HepG2 (cell line): ENCODE data around the gene BMP2K. TPM values are rescaled to one million over a fixed set of nuclear protein-coding genes. Genes with fewer than 3 reads are reported as not detected.

Source experiments
- ATAC-seq: fragments of 200-7000 bp; cut with Tn5 transposase; 3 replicates; pipeline ENCODE4 v1.9.1; 2020; ENCODE audit warnings: mild to moderate bottlenecking, moderate library complexity
- BruUV-seq: library from RNA; stranded (reverse); fragments of 400-500 nt; replicated peaks from 2 replicates; lab custom pipeline; 2021; lab: Mats Ljungman, UMichigan
- CTCF ChIA-PET: fragments of 300-600 bp; formaldehyde crosslinking; extraction: SDS; loops from one replicate; lab custom pipeline; 2021; ENCODE audit warnings: low total read pairs, inconsistent platforms, low intra/inter-chr PET ratio; lab: Yijun Ruan, JAX
- POLR2A ChIA-PET: fragments of 350-600 bp; sonication (Branson Sonifier 250); formaldehyde crosslinking; loops from one replicate; lab custom pipeline; 2020; ENCODE audit warnings: antibody characterized with exemption, inconsistent platforms; lab: Yijun Ruan, JAX
- DNase-seq: peaks from one replicate; pipeline ENCODE4 v3.0.0-alpha.2; 2015; ENCODE audit warnings: low spot score
- FAIRE-seq: peaks from 3 replicates; lab custom pipeline; 2011; peaks lifted over from hg19 to GRCh38; lab: Jason Lieb, UNC
- H2AFZ ChIP-seq: one replicate; pipeline ENCODE4 v1.6.1; 2011; ENCODE audit warnings: low read length, inconsistent platforms
- H3K27ac ChIP-seq: fragments of 300-600 bp; 3 replicates; pipeline ENCODE4 v1.8.0; 2011; ENCODE audit warnings: mixed run types, mild to moderate bottlenecking, mixed read lengths, low read length, inconsistent platforms; ENCODE audit not compliant: insufficient read depth; ENCODE audit errors: extremely low read length
- H3K27me3 ChIP-seq, 2 experiments: fragments of 200-600 bp in 1 of 2; 2 replicates in 1 of 2; 3 replicates in 1 of 2; pipeline versions ENCODE4 v1.6.0 to v1.8.0; 2011; ENCODE audit warnings: low read length in 2 of 2, mild to moderate bottlenecking in 2 of 2, moderate library complexity in 2 of 2, inconsistent platforms in 1 of 2; ENCODE audit not compliant: insufficient read depth in 2 of 2, control insufficient read depth in 1 of 2
- H3K36me3 ChIP-seq, 2 experiments: fragments of 200-600 bp in 1 of 2; replicated peaks in 1 of 2; 2 replicates in 1 of 2; 3 replicates in 1 of 2; pipeline versions ENCODE4 v1.5.1 to v1.8.0; 2011; ENCODE audit warnings: low read length in 2 of 2, inconsistent platforms in 1 of 2; ENCODE audit not compliant: insufficient read depth in 2 of 2, control insufficient read depth in 1 of 2
- H3K4me1 ChIP-seq: 2 replicates; pipeline ENCODE4 v1.5.1; 2012; ENCODE audit warnings: low read length, inconsistent platforms; ENCODE audit not compliant: insufficient read depth
- H3K4me2 ChIP-seq: 2 replicates; pipeline ENCODE4 v1.6.0; 2011; ENCODE audit warnings: low read depth, low read length, inconsistent platforms
- H3K4me3 ChIP-seq, 3 experiments: fragments of 200-600 bp in 1 of 3; sonication (generic), shearing (Covaris generic) in 1 of 3; replicated peaks in 1 of 3; 2 replicates each; pipeline ENCODE4 v1.5.1; 2011 to 2016; ENCODE audit warnings: low read length in 3 of 3, inconsistent platforms in 2 of 3, low read depth in 2 of 3, mild to moderate bottlenecking in 2 of 3, control low read depth in 1 of 3, mixed read lengths in 1 of 3; ENCODE audit not compliant: insufficient read depth in 1 of 3
- H3K79me2 ChIP-seq: one replicate; pipeline ENCODE4 v1.6.1; 2011; ENCODE audit warnings: low read length, inconsistent platforms; ENCODE audit not compliant: insufficient read depth
- H3K9ac ChIP-seq: 2 replicates; pipeline ENCODE4 v1.6.0; 2011; ENCODE audit warnings: mild to moderate bottlenecking, low read depth, low read length, inconsistent platforms; ENCODE audit not compliant: insufficient read depth
- H3K9me3 ChIP-seq: 2 replicates; pipeline ENCODE4 v1.5.1; 2012; ENCODE audit warnings: mild to moderate bottlenecking, low read length
- H4K20me1 ChIP-seq: 2 replicates; pipeline ENCODE4 v1.6.0; 2011; ENCODE audit warnings: inconsistent platforms, mild to moderate bottlenecking, low read length, moderate library complexity; ENCODE audit not compliant: insufficient read depth
- CEBPB ChIP-seq: IDR thresholded peaks from 2 replicates; pipeline ENCODE4 v1.6.1; 2011; ENCODE audit warnings: low read depth, low read length, improper control_type of control experiment, borderline replicate concordance
- PAF1 ChIP-seq: IDR thresholded peaks from 2 replicates; pipeline ENCODE4 v1.6.1; 2016; ENCODE audit warnings: missing genetic modification reagents, missing compliant biosample characterization
- PBX3 ChIP-seq: sonication (generic); formaldehyde crosslinking; IDR thresholded peaks from 2 replicates; pipeline ENCODE4 v1.8.1; 2023; ENCODE audit warnings: missing genetic modification reagents, inconsistent platforms, borderline replicate concordance
- TCF12 ChIP-seq, 2 experiments: fragments of 450-650 bp in 1 of 2; sonication (generic) in 1 of 2; formaldehyde crosslinking in 1 of 2; IDR thresholded peaks; 2 replicates each; pipeline versions ENCODE4 v1.6.1 to v1.8.0; 2017 to 2022; ENCODE audit warnings: antibody characterized with exemption in 1 of 2, mild to moderate bottlenecking in 1 of 2, missing genetic modification reagents in 1 of 2, moderate library complexity in 1 of 2
- TERF1 ChIP-seq: sonication (generic); formaldehyde crosslinking; IDR thresholded peaks from 2 replicates; pipeline ENCODE4 v1.8.0; 2022; ENCODE audit warnings: mild to moderate bottlenecking, missing genetic modification reagents, moderate library complexity
- ZBTB4 ChIP-seq: sonication (generic); formaldehyde crosslinking; IDR thresholded peaks from 2 replicates; pipeline ENCODE4 v1.4.0; 2020; ENCODE audit warnings: missing genetic modification reagents, mild to moderate bottlenecking, borderline replicate concordance
- WGBS: methylation state at CpG from one replicate; pipeline ENCODE4 v1.1.6; 2017; ENCODE audit warnings: low lambda C conversion rate; 5-methylcytosine and 5-hydroxymethylcytosine counted together
- in situ Hi-C: cut with HindIII; loops from 2 replicates; pipeline ENCODE4 v1.10.0; 2017; ENCODE audit warnings: low pct_unique_long_range_greater_than_20kb; ENCODE audit not compliant: extremely low pct_ligation_motif_present
- intact Hi-C: fragments of 100-400 bp; cut with micrococcal nuclease; formaldehyde crosslinking; loops from one replicate; pipeline ENCODE4 v1.10.0; 2022; ENCODE audit not compliant: unreplicated experiment
- polyA plus RNA-seq, 8 experiments: library from polyadenylated mRNA; depleted of rRNA in 3 of 8; stranded (reverse) in 7 of 8; unstranded in 1 of 8; fragments of >200 nt; fragmentation: Illumina TruSeq in 4 of 8; extraction: Trizol in 4 of 8; gene quantifications; 2 replicates each; pipeline versions ENCODE4 v1.2.1 to v1.2.3, GENCODE V29; 2011 to 2016; ENCODE audit warnings: low read depth in 4 of 8, missing spikeins in 1 of 8, mixed read lengths in 1 of 8; ENCODE audit not compliant: insufficient read depth in 1 of 8
- total RNA-seq, 5 experiments: library from RNA; depleted of rRNA; stranded (reverse); fragments of >200 nt; fragmentation: Illumina TruSeq; extraction: Trizol; gene quantifications; 2 replicates each; pipeline ENCODE4 v1.2.3, GENCODE V29; 2016; ENCODE audit warnings: low read depth in 1 of 5

Gene BMP2K
- total and polyA plus RNA-seq, 2 of the 13 experiments (the other 11 are each of a cell fraction or from before 2014, with no cell fraction given): 8.6 to 15.2 TPM

- WGBS: 97% methylated on average over 5 of the region's 5 CpGs
- intact Hi-C loops (no loop called here), in situ Hi-C loops (no loop called here)
- no peak for DNase-seq
- Histone ChIP-seq H3K79me2 (no peaks in the 10 kb centered on the region), H4K20me1 (no peaks in the 10 kb centered on the region), H3K4me2 (no peak overlapping the region), H3K4me3 (no peak overlapping the region), H3K36me3 (peaks cover 3 to 19% of the 10 kb centered on the region in 2 experiments; a peak in 3 of 5 replicates), H3K27me3 (no peaks in the 10 kb centered on the region), H3K4me1 (no peaks in the 10 kb centered on the region), H3K27ac (no peak overlapping the region), H3K9me3 (no peaks in the 10 kb centered on the region), H3K9ac (no peak overlapping the region), H2AFZ (no peak overlapping the region)
- BruUV-seq: no TSS peak
- no peak for FAIRE-seq
- CTCF ChIA-PET: no interaction called here
- ATAC-seq: no peak
- POLR2A ChIA-PET: no interaction called here
- TF ChIP-seq PBX3 (CRISPR knock-in tag) (no peak), CEBPB (peak; percentile 46; the same call in 1 of the 2 replicates)
These were observed 100.6 kb downstream of the BMP2K start for GRCh38 chr4:78876568-78877320.

GRCh38 chr4:78878031-78878430, 101.9 kb downstream of the BMP2K start:
- POLR2A ChIA-PET: no interaction called here
- Histone ChIP-seq H3K79me2 (no peaks in the 10 kb centered on the region), H3K4me2 (no peak overlapping the region), H3K9ac (no peak overlapping the region), H3K27ac (no peak overlapping the region)
- BruUV-seq: no TSS peak
- intact Hi-C loops: no loop called here
- TF ChIP-seq ZBTB4 (CRISPR knock-in tag) (no peak), TCF12 (IDR thresholded peaks at IDR 0.05) (no peak), TCF12 (CRISPR knock-in tag; IDR thresholded peaks at IDR 0.05) (no peak), PAF1 (CRISPR knock-in tag) (no peak), TERF1 (CRISPR knock-in tag) (no peak)
- TF ChIP-seq, all 625 proteins: peak for 0
- FAIRE-seq (no peak), ATAC-seq (no peak), DNase-seq (no peak)
- 98% methylated on average over 1 of the region's 1 CpG for WGBS
- CTCF ChIA-PET: no interaction called here
- Histone ChIP-seq H3K4me1 (no peaks in the 10 kb centered on the region), H3K36me3 (peaks cover 0 to 8% of the 10 kb centered on the region in 2 experiments; a peak in 1 of 5 replicates), H2AFZ (no peak overlapping the region), H3K9me3 (no peaks in the 10 kb centered on the region), H4K20me1 (no peaks in the 10 kb centered on the region), H3K4me3 (no peak overlapping the region), H3K27me3 (no peaks in the 10 kb centered on the region)
- in situ Hi-C loops: no loop called here
